ENCODE data around the gene NHP2. TPM values are rescaled to one million over a fixed set of nuclear protein-coding genes. Genes with fewer than 3 reads are reported as not detected.

NHP2 gene
- polyA plus RNA-seq (2013, experiment 1 of 2) = 177 TPM
- polyA plus RNA-seq (2013, experiment 2 of 2) = 166 TPM

GRCh38 chr5:178153530-178154340, at the start of gene NHP2:
TSS of gene NHP2 (minus strand) at chr5:178153885. CDS start at chr5:178153817, 68 bp downstream.
- Histone ChIP-seq H3K18ac (ENCODE audit: low read length) (peak within 1 kb of the TSS; percentile 83), H2BK120ac (ENCODE audit: low read depth, low read length) (peak within 1 kb of the TSS; percentile 81), H3K4me1 (ENCODE audit: control insufficient read depth in 2 of 2, insufficient read depth in 1 of 2, low read depth in 1 of 2, low read length in 2 of 2) (peaks cover 0 to 3% of the 10 kb centered on the region in 2 donors), H2AFZ (ENCODE audit: low read length) (peak within 1 kb of the TSS; percentile 87), H3K27ac (replicated peaks; ENCODE audit: low read length) (no peak within 1 kb of the TSS), H4K91ac (ENCODE audit: low read depth, low read length, poor library complexity) (peak within 1 kb of the TSS; percentile 89), H3K36me3 (replicated peaks in 1 of 2; ENCODE audit: control insufficient read depth in 2 of 2, insufficient read depth in 2 of 2, low read length in 2 of 2) (peaks cover 31 to 39% of the 10 kb centered on the region in 2 donors), H4K8ac (ENCODE audit: low read depth, low read length) (peak within 1 kb of the TSS; percentile 72), H3K23ac (ENCODE audit: low read depth, low read length, poor library complexity) (peak within 1 kb of the TSS; percentile 48), H3K9me3 (replicated peaks in 1 of 2; ENCODE audit: control insufficient read depth in 2 of 2, insufficient read depth in 1 of 2, low read depth in 1 of 2, low read length in 2 of 2) (no peaks in the 10 kb centered on the region), H3K4me3 (ENCODE audit: low read length in 2 of 2) (peak within 1 kb of the TSS; percentile 75 to 96), H2AK5ac (ENCODE audit: low read depth, low read length) (peak within 1 kb of the TSS; percentile 83), H3K27me3 (ENCODE audit: control insufficient read depth in 3 of 3, insufficient read depth in 3 of 3, low read depth in 1 of 3, low read length in 3 of 3) (no peaks in the 10 kb centered on the region), H3K4me2 (ENCODE audit: insufficient read depth, low read length, poor library complexity, severe bottlenecking) (peak within 1 kb of the TSS; percentile 48), H3K9ac (ENCODE audit: low read depth, low read length, poor library complexity) (peak within 1 kb of the TSS; percentile 93), H2BK15ac (ENCODE audit: low read length) (peak within 1 kb of the TSS; percentile 40), H3K14ac (ENCODE audit: low read length) (no peak within 1 kb of the TSS), H3K4ac (ENCODE audit: low read length) (no peak within 1 kb of the TSS), H2BK5ac (ENCODE audit: low read length) (no peak within 1 kb of the TSS), H3K79me1 (ENCODE audit: low read depth, low read length) (peaks cover 3% of the 10 kb centered on the region), H2BK12ac (ENCODE audit: low read length) (no peak within 1 kb of the TSS)
- WGBS, 2 donors (ENCODE audit: extremely low coverage in 2 of 2, insufficient read length in 2 of 2, insufficient replicate concordance in 1 of 2) = no CpG with 5 or more reads among the region's 68 CpGs
- DNase-seq (ENCODE audit: low spot score) = peak; percentile 98

GRCh38 chr5:178202541-178202940, 48.9 kb upstream of the NHP2 start:
- peaks cover 0 to 2% (median 0%) of the 10 kb centered on the region in 3 experiments for H3K27me3 ChIP-seq (ENCODE audit: control insufficient read depth in 3 of 3, insufficient read depth in 3 of 3, low read depth in 1 of 3, low read length in 3 of 3)
- H3K4me3 ChIP-seq (ENCODE audit: low read length in 2 of 2) = no peak overlapping the region
- no peak overlapping the region for H3K18ac ChIP-seq (ENCODE audit: low read length)
- H2BK15ac ChIP-seq (ENCODE audit: low read length) = no peak overlapping the region
- no peak overlapping the region for H2AFZ ChIP-seq (ENCODE audit: low read length)
- no peak overlapping the region for H3K23ac ChIP-seq (ENCODE audit: low read depth, low read length, poor library complexity)
- WGBS, 2 donors (ENCODE audit: extremely low coverage in 2 of 2, insufficient read length in 2 of 2, insufficient replicate concordance in 1 of 2) = no CpG with 5 or more reads among the region's 10 CpGs
- H3K4me2 ChIP-seq (ENCODE audit: insufficient read depth, low read length, poor library complexity, severe bottlenecking) = no peak overlapping the region
- no peak overlapping the region for H3K4ac ChIP-seq (ENCODE audit: low read length)
- H2BK5ac ChIP-seq (ENCODE audit: low read length) = no peak overlapping the region
- H2AK5ac ChIP-seq (ENCODE audit: low read depth, low read length) = no peak overlapping the region
- H3K9ac ChIP-seq (ENCODE audit: low read depth, low read length, poor library complexity) = no peak overlapping the region
- H3K27ac ChIP-seq (replicated peaks; ENCODE audit: low read length) = no peak overlapping the region
- no peak overlapping the region for H2BK120ac ChIP-seq (ENCODE audit: low read depth, low read length)
- no peak overlapping the region for H4K91ac ChIP-seq (ENCODE audit: low read depth, low read length, poor library complexity)
- H3K4me1 ChIP-seq (ENCODE audit: control insufficient read depth in 2 of 2, insufficient read depth in 1 of 2, low read depth in 1 of 2, low read length in 2 of 2) = peaks cover 6 to 11% of the 10 kb centered on the region in 2 donors
- H4K8ac ChIP-seq (ENCODE audit: low read depth, low read length) = no peak overlapping the region
- H3K9me3 ChIP-seq (replicated peaks in 1 of 2; ENCODE audit: control insufficient read depth in 2 of 2, insufficient read depth in 1 of 2, low read depth in 1 of 2, low read length in 2 of 2) = no peaks in the 10 kb centered on the region
- no peak overlapping the region for H2BK12ac ChIP-seq (ENCODE audit: low read length)
- H3K36me3 ChIP-seq (replicated peaks in 1 of 2; ENCODE audit: control insufficient read depth in 2 of 2, insufficient read depth in 2 of 2, low read length in 2 of 2) = peaks cover 20 to 23% of the 10 kb centered on the region in 2 donors
- H3K14ac ChIP-seq (ENCODE audit: low read length) = no peak overlapping the region
- H3K79me1 ChIP-seq (ENCODE audit: low read depth, low read length) = peaks cover 3% of the 10 kb centered on the region
- DNase-seq (ENCODE audit: low spot score) = no peak

- Histone ChIP-seq H3K18ac (ENCODE audit: low read length) (no peak overlapping the region), H3K27me3 (ENCODE audit: control insufficient read depth in 3 of 3, insufficient read depth in 3 of 3, low read depth in 1 of 3, low read length in 3 of 3) (peaks cover 0 to 2% (median 0%) of the 10 kb centered on the region in 3 experiments), H3K23ac (ENCODE audit: low read depth, low read length, poor library complexity) (no peak overlapping the region), H2AFZ (ENCODE audit: low read length) (no peak overlapping the region), H4K91ac (ENCODE audit: low read depth, low read length, poor library complexity) (peak overlapping the region; percentile 38), H2BK5ac (ENCODE audit: low read length) (no peak overlapping the region), H3K14ac (ENCODE audit: low read length) (no peak overlapping the region), H3K4ac (ENCODE audit: low read length) (no peak overlapping the region), H2BK120ac (ENCODE audit: low read depth, low read length) (no peak overlapping the region), H3K79me1 (ENCODE audit: low read depth, low read length) (peaks cover 3% of the 10 kb centered on the region), H3K4me3 (ENCODE audit: low read length in 2 of 2) (no peak overlapping the region), H2BK15ac (ENCODE audit: low read length) (no peak overlapping the region), H3K9ac (ENCODE audit: low read depth, low read length, poor library complexity) (peak overlapping the region; percentile 3), H4K8ac (ENCODE audit: low read depth, low read length) (no peak overlapping the region), H3K4me2 (ENCODE audit: insufficient read depth, low read length, poor library complexity, severe bottlenecking) (no peak overlapping the region), H2BK12ac (ENCODE audit: low read length) (no peak overlapping the region), H2AK5ac (ENCODE audit: low read depth, low read length) (no peak overlapping the region), H3K36me3 (replicated peaks in 1 of 2; ENCODE audit: control insufficient read depth in 2 of 2, insufficient read depth in 2 of 2, low read length in 2 of 2) (peaks cover 14 to 16% of the 10 kb centered on the region in 2 donors), H3K4me1 (ENCODE audit: control insufficient read depth in 2 of 2, insufficient read depth in 1 of 2, low read depth in 1 of 2, low read length in 2 of 2) (peaks cover 6 to 9% of the 10 kb centered on the region in 2 donors), H3K27ac (replicated peaks; ENCODE audit: low read length) (no peak overlapping the region), H3K9me3 (replicated peaks in 1 of 2; ENCODE audit: control insufficient read depth in 2 of 2, insufficient read depth in 1 of 2, low read depth in 1 of 2, low read length in 2 of 2) (no peaks in the 10 kb centered on the region)
- DNase-seq (ENCODE audit: low spot score) = no peak
- WGBS, 2 donors (ENCODE audit: extremely low coverage in 2 of 2, insufficient read length in 2 of 2, insufficient replicate concordance in 1 of 2) = no CpG with 5 or more reads among the region's 2 CpGs
Measured at GRCh38 chr5:178201927-178202235, 48.2 kb upstream of the NHP2 start.

- no peak overlapping the region for H3K4me3 ChIP-seq (ENCODE audit: low read length in 2 of 2)
- peak overlapping the region; percentile 3 for H3K9ac ChIP-seq (ENCODE audit: low read depth, low read length, poor library complexity)
- H3K79me1 ChIP-seq (ENCODE audit: low read depth, low read length) = peaks cover 3% of the 10 kb centered on the region
- H2AFZ ChIP-seq (ENCODE audit: low read length) = no peak overlapping the region
- no peak overlapping the region for H3K18ac ChIP-seq (ENCODE audit: low read length)
- no peak overlapping the region for H2BK15ac ChIP-seq (ENCODE audit: low read length)
- H3K36me3 ChIP-seq (replicated peaks in 1 of 2; ENCODE audit: control insufficient read depth in 2 of 2, insufficient read depth in 2 of 2, low read length in 2 of 2) = peaks cover 9 to 11% of the 10 kb centered on the region in 2 donors
- no peak overlapping the region for H2BK12ac ChIP-seq (ENCODE audit: low read length)
- H3K27me3 ChIP-seq (ENCODE audit: control insufficient read depth in 3 of 3, insufficient read depth in 3 of 3, low read depth in 1 of 3, low read length in 3 of 3) = peaks cover 0 to 2% (median 0%) of the 10 kb centered on the region in 3 experiments
- no peak overlapping the region for H3K4ac ChIP-seq (ENCODE audit: low read length)
- no peak overlapping the region for H2BK5ac ChIP-seq (ENCODE audit: low read length)
- no peaks in the 10 kb centered on the region for H3K9me3 ChIP-seq (replicated peaks in 1 of 2; ENCODE audit: control insufficient read depth in 2 of 2, insufficient read depth in 1 of 2, low read depth in 1 of 2, low read length in 2 of 2)
- H3K14ac ChIP-seq (ENCODE audit: low read length) = no peak overlapping the region
- no peak overlapping the region for H3K4me2 ChIP-seq (ENCODE audit: insufficient read depth, low read length, poor library complexity, severe bottlenecking)
- no peak overlapping the region for H2BK120ac ChIP-seq (ENCODE audit: low read depth, low read length)
- H3K27ac ChIP-seq (replicated peaks; ENCODE audit: low read length) = no peak overlapping the region
- no peak overlapping the region for H3K23ac ChIP-seq (ENCODE audit: low read depth, low read length, poor library complexity)
- WGBS, 2 donors (ENCODE audit: extremely low coverage in 2 of 2, insufficient read length in 2 of 2, insufficient replicate concordance in 1 of 2) = no CpG with 5 or more reads among the region's 14 CpGs
- DNase-seq (ENCODE audit: low spot score) = no peak
- H2AK5ac ChIP-seq (ENCODE audit: low read depth, low read length) = no peak overlapping the region
- H4K8ac ChIP-seq (ENCODE audit: low read depth, low read length) = no peak overlapping the region
- H4K91ac ChIP-seq (ENCODE audit: low read depth, low read length, poor library complexity) = peak overlapping the region; percentile 38
- H3K4me1 ChIP-seq (ENCODE audit: control insufficient read depth in 2 of 2, insufficient read depth in 1 of 2, low read depth in 1 of 2, low read length in 2 of 2) = peaks cover 4 to 6% of the 10 kb centered on the region in 2 donors
Measured at GRCh38 chr5:178201221-178201926, 47.7 kb upstream of the NHP2 start.
